Stimulated activated CD4-positive, alpha-beta T cell treated with anti-CD3 and anti-CD28 coated beads, Interleukin-15, amount 100 ng/mL, for 24 hours (primary cell): Measurements from ENCODE around the gene HPSE2.

Source experiments
- DNase-seq: peaks from one replicate; pipeline ENCODE4 v3.0.0-alpha.2; 2020

The HPSE2 gene

DNA sequence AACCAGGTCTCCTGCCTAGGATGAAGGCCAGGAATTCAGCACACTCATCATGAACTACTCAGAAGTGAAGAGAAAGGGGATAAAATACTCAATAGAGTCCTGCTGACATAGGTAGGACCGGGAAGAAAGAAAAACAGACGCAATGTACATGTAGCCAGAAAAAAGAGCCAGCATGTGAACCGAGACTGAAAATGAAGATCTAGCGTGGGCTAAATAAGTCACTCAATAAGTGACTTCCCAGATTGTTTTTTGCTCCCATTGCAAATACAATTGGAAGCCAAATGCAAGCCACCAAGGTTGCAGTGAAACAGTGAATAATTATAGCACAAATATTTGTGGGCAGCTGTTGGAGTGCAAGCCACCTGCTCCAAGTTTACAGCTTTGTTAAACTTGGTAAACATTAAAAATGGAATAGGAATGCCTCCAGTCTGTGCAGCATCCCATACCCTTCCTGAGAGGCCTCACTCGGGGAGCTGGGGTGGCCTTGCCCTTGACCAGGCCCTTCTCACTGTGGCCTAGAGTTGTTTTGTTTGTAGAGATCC is 754.2 kb downstream of the HPSE2 start:
- DNase-seq, result no peak

DNA sequence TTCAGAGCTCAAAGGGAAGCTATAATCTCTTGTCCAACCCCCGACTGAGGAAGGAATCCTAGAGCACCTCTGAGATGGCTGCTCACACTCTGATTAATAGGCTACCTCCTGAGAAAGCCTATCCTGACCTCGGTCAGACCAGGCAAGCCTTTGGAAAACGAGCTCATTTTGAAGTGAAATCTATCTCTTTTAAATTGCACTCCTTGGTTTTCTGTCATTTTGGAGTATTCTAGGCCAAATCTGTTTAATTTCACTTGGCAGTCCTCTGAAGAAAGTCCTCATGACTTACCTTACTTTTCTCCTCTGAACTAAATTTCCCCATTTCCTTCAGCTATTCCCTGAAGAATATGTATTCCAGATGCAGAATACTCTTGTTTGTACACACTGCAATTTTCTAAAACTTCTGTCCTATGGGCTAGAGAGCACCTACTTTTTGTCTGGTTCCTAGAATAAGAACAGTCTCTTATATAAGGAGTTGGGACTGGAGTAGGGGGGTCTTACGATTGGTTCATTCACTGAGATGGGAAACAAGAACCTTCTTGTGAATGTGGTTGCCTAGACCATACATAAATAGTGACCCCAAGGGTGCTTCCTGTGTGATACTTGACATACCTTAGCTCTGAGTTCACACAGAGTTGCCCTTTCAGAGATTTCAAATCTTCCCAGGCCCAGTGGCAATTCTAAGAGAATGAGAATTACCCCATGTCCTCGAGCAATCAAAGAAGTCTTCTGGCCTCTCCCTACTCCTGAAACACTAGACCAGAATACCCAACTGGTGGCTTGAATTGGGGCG is 757.0 kb downstream of the HPSE2 start:
- DNase-seq, result no peak

DNA sequence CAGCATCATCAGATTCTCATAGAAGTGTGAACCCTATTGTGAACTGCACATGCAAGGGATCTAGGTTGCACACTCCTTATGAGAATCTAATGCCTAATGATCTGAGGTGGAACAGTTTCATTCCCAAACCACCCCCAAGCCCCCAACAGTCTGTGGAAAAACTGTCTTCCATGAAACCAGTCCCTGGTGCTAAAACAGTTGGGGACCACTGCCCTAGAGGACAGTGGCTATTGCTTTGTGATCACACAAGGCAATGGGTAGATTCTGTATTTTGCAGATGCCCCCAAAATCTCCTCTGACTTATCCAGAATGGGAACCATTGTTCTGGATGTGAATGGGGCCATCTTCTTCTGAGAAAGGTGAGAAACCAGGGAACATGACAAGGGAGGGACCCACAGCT is 757.8 kb downstream of the HPSE2 start:
- no peak for DNase-seq

DNA sequence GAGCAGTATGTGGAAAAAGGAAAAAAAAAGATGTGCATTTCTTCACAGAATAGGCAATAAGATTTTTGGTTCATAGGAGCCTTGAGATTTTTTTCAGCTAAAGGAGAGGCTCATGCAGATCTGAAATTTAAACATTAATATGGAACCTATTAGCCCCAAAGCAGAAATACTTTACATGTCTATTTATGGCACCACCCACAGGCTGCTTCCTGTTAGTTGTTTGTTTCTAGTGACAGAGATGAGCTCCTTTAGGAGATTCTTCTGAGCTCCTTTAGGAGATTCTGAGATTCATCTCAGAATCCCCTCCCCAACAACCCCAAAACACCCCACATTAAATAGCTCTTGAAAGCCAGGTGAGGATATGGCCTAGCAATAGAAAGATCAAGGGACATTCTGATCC is 761.0 kb downstream of the HPSE2 start:
- no peak for DNase-seq

DNA sequence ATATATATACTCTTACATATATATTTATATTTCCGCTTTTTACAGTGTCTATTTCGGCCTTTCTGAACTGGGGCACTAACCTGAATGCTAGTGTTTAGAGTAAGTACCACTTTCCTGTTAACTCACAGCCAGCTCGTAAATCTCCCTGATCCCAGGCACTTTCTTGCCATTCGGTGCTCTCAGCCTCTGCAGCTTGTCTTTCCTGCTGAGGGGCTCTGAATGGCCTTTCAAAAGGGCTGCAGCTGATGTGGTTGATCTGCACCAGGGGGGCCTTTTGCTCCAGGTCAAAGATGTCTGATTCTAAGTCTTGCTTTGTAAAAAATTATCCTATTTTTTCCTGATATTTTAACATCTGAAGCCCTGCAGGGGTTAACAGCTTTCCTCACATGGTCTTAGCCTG is 763.5 kb downstream of the HPSE2 start:
- no peak for DNase-seq

DNA sequence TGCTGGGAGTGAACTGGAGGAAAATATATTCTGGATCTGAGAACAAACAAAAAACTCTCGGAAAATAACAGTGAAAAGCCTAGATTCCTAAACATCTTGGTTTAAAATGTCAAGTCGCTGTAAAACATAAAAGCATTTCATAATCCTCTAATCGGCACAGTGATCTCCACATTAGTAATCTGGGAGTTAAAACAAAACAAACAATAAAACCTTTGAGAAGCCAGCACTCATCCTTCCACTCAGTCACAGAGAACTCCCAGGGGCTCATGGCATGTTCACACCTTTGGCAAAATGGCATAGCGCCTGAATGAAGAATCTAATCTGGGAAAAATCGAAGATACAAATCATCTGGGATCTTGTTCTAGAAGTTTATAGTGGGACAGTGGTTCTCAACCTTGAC is 764.8 kb downstream of the HPSE2 start:
- DNase-seq, result no peak

DNA sequence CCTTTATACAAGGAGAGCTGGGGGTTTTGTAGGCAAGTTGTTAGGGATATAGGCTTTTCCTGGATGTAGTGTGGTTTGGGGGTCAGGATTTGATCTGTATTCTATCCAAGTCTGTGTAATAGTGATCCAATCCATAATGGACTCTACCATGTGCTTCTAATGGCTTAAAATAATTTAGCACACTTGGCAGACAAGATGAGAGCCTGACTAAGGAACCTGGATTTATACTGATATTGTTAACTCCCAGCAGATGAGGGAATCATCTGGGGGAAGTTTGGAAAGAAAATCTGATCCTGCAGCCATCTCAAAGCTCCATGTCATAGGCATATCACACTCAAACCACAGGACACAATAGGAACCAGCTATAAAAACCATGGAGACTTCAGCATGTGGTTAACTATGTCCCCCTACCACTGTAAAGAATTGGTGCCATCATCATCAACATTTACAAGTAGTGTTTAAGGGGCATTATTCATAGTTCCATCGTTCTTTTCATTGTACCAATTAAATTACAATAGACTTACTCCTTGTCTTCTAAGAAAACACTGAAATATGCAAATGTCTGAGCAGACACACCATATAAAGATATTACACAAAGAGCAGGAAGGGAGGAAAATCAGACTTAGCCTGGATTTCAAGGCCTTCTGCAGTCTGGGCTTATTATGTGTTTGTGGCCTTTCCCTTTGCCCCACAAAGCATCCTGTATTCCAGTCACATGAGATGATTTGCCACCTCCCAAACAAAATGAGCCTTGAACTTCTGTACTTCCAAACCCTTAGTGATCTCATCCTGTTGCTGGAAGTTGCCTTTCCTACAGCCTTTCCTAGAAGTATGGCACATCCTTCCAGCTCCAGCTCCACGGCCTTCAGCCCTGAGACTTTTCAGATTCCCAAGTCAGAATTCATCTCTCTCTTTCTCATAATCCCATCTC is 766.4 kb downstream of the HPSE2 start:
- DNase-seq, result no peak

DNA sequence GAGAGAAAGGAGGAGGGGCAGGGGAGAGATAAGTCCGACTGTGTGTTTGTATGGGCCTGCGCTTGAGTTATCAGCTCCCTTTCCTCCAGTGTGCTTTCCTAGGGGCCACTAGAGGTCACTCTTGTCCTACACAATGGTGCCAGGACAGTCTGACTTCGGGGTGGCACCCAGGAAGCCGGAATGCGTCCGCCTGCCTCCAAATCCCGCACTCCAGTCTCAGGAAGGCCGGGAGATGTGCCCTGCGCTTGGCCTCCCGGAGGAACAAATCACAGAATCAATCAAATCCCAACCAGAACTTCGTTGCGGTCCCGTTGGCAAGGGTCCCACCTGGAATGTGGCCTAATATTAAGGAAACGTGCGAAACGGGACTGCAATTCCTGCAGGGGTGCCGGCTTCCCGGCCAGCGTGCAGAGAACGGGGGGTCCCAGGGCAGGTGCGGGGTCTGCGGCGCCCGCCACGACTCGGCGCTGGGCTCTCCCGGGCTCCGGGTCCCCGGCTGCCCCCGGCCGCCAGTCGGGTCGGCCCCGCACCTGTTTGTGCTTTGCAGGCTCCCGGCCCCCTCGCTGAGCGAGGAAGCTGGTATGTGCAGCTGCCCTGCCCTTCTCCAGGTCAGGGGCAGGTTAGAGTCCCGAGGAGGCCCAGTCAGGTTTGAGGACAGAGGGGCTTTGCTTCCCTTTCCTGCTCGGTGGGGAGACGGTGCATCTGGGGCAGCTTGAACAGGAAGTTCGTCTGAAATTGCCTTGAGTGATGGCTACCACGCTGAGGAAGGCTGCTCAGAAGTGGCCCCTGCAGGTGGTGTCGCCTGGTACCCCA is 767.9 kb downstream of the HPSE2 start:
- DNase-seq, result peak; percentile 70

DNA sequence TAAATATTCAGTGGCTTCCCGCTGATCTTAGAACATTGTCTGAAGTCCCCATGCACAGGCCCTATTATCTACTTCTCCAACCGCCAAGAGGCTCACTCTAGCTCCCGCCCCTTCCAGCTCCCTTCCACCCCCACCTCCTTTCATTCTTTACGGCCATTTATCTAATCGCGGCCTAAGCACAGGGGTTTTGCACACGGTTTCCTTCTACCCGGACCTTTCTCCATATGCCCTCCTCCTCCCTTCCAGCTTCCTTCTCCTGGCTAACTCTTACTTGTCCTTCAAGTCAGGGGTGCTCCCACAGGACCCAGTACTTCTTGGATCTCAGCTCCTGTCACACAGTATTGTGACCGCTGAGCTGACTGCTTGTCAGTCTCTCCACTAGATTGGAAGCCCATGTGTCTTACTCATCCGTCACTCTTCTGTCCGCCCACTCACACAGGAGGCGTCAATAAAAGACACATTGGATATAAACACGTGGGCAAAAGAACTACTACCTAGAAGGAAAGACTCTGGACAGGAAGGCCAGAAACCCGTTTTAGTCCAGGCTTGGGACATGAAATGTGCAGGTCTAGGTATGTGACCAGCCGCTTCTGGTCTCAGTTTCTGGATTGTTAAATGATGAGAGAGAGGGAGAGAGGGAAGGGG is 768.7 kb downstream of the HPSE2 start:
- DNase-seq, result no peak

DNA sequence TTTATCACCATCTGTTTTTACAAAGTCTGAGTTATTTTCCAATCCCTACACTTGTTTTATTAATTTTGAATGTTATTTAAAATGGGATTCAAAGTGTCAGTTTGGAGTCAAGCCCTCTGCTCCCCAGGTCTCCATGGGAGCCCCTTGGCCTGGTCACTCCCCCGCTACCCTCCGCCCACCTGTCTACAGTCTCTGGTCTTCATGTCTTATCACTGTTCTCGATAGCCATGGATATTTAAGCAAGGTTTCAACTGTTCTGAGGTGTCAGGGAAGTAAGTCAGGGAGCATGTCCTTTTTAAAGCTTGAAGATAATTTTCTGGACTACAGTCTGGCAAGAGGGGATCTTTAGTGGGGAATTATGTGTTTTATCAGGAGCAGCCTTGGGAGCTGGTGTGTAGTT is 769.8 kb downstream of the HPSE2 start:
- no peak for DNase-seq

DNA sequence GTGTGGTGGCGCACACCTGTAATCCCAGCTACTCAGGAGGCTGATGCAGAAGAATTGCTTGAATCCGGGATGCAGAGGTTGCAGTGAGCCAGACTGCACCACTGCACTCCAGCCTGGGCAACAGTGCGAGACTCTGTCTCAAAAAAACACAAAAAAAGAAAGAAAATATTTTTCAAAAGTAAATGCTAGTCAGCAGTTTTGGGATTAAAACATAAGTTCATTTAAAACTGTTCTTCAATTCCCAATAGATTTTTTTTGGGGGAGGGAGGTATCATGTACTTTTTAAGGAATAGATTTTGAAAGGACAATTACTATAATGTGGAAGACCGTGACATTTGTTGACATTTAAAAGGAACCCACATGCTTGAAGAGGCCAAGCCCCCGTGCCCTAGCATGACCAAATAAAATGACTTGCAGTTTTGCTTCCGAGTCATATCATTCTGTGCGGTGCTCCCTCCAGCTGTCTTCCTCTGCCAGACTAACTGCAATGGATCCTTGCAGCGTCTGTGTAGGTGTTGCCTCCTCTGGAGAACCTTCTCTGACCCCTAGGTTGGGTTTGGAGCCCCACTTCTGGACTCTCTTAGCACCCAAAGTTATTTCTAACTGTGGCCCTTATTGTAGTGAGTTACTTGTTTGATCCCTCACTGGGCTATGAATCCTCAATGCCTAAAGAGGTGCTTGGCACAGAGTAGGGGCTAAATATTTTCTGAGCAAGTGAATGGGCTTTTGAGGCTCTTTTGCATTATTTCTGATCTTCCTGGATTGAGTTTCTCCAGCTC is 771.5 kb downstream of the HPSE2 start:
- no peak for DNase-seq

DNA sequence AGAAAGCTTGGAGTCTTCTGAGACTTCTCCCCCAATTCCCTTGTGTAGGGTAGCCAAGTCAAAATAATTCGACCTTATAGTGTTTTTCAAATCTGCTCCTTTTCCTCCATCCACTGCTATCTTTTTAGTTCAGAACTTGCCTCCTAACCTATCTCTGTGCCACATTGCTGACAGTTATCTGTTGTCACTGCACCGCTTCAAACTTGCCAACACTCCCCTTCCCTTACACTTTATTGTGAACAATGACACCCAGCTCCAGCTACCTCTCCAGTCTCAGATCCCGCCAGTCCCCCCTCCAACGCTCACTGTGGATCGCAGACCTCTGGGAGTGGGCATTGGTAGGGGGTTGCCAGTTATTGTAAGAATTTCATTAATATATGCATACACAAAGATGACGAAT is 772.6 kb downstream of the HPSE2 start:
- DNase-seq, result no peak

DNA sequence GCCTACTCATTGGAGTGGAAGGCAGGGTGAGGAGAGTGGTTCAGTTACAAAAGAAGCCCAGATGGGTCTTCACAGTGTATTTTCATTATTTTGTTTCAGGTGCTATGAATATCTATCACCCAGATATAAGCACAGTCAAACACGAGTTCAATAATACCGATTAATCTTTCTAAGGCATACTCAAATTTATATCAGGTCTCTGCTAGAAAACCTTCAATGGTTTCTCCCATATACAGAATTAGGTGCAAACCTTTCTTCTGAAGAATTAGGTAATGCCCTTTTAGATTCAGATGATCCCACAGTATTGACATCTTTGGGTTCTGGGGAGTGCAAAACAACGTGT is 774.2 kb downstream of the HPSE2 start:
- DNase-seq, result no peak

DNA sequence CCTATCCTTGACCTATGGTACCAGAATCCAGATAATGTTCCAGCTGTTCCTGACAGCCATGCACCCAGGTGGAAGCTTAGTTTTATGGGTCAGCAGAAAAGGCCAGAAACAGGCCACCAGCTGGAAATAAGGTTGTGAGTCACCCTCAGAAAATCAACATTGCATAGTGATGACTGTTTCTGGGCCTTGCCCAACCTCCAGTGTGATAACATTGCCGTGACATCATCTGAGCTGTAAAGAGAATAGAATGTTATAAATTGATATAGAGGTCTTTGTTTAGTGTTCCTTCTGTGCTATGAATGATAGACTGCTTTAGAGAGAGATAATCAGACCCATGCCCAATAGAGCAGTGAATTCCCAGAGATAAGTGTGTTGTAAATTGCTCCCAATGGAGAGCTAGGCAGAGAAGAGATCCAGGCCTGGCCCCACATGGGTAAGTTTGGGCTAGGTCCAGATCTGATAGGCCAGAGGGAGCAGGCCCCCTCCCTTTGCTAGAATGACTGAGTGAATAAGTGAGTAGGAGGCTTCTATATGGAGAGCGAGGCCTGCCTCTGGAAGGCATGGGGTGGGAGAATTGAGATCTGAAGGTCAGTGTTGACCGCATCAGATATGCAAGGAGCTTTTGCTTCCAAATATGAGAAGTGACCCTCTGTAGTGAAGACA is 774.7 kb downstream of the HPSE2 start:
- DNase-seq, result no peak

DNA sequence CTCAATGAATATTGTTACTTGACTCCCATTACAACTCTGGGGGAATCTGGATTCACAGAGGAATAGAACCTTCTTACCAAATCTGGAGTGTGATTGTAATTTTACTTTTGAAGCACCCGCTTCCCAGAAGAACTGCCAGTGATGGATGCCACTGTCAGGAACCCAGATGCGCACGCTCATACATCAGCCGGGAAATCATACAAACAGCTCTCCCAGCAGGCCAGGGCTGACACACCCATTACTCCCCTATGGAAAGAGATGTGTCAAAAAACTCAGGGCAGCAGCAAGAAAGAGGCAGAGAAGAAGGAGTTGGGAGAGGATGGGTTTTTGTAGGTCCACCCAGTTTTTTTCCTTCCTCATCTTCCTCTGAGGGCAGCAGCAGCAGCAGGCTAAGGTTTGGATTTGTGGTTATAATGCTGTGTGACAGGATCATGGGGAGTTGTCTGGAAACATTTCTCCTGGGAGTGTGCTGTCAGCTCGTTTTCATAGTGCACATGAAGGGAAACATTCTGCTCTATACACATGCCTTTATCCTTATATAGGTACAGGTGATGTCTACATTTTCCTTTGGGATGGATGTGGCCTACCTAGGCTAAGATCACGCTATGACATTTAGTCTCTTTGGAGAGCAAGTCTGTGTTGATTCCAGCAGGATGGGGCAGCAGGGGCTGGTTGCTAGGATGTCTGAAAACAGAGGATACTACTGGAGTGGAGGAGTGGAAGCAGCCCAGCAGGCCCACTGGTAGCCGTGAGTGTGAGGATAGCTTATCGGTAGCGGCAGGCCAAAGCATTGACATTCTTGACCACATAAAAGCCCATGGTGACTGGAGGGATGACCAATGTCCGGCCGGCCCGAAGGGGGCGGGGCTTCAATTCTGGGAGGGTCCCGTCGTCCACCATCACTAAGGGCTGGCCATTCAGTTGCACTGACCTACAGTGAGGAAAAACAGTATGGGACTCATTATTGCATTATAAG is 776.6 kb downstream of the HPSE2 start:
- no peak for DNase-seq

DNA sequence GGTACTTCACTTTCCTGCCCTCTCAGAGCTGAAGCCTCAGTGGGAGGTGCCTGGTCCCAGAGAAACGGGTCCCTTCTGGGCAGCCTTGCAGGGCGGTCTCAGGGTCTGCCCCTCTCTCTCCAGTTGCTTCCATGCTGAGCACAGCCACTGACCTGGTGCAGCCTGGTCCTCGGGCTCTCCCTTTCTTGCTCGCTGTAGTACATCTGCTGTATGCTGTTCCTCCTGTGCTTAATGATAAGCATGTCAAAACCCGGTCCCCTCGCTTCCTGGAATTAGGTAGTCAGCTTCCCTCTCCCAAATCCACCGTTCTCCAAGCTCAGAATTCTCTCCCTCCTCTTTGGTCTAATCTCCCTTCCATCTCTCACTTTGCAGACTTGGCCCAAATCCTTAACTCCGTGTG is 777.9 kb downstream of the HPSE2 start:
- DNase-seq, result no peak

DNA sequence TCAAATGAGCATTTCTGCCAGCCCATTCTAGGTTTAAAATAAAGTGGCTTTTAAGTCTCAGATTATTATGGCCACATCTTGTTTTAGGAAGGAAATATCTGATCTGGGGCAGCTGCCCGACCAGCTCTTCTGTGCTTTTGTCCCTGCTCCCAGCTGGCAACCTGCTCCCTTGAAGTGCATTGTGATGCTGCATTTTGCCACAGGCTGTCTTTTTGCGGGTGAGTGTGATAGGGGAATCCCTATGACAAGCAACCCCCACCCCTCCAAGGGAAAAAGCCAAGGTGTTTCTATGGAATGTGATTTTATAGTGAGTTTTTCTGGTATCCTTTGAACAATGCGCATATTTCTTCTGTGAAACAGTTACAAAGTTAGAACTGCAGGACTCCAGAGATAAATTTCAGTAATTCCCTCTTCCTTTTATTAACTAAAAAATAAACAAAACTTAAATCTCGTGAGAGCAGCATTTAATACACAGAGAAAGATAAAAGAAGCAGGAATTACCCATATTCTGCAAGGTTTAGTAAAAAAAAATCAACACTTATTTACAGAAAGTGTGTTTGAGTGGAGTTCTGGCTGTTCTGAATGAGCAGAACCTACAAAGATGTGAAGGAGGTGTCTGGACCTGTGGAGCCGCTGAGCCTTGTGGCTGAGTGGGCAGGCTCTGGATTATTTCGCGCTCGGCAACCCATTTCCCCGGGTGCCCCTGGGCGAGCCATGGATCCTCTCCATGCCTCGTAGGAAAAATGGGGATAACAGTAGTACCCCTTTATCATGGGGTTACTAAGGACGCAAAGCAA is 778.8 kb downstream of the HPSE2 start:
- DNase-seq, result no peak

DNA sequence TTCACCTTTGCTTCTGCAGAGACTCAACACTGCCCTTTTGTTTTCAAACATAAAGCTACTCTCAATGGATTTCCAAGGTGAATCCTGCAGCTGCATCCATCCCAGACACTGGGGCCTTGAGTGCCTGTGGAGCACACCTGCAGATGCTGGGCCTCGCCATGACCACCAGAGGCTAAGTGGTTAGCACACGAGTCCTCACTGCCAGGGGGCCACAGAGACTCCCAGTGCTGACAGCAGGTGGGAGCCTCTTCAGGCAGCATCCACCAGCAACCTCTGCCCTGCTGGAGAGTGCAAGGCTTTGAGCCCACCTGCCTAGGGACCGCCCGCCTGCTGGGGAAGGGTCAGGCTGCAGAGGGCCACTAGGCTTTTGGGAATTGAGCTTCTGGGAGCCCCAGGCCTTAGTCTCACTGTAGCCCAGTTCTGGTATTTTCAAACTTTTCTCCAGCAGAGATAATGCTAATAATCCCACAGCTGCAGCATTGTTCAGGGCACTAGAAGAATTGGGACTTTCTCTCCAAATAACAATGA is 779.5 kb downstream of the HPSE2 start:
- DNase-seq, result no peak

DNA sequence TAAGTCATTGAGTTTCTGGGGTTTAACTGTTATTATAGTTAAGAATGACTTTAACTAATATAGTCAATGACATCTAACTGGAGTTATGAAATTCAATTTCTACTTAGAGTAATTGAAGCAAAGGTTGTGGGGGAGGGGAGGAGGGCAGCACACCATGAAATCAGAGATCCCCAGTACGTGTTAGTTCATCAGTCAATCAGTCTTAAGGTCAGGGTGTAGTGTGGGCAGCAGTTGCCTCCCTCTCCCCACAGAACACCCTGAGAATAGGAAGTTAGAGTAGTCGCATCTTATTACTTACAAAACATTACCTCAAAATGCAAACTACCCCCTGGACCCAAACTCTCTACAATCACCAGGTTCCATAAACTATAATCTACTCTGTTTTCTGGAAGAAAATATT is 781.9 kb downstream of the HPSE2 start:
- no peak for DNase-seq
